ENCODE results near the gene PAX2. TPM values are rescaled to one million over a fixed set of nuclear protein-coding genes. Genes with fewer than 3 reads are reported as not detected.

Gene PAX2
- total RNA-seq, 1 experiment from 2014 or later: not detected

DNA sequence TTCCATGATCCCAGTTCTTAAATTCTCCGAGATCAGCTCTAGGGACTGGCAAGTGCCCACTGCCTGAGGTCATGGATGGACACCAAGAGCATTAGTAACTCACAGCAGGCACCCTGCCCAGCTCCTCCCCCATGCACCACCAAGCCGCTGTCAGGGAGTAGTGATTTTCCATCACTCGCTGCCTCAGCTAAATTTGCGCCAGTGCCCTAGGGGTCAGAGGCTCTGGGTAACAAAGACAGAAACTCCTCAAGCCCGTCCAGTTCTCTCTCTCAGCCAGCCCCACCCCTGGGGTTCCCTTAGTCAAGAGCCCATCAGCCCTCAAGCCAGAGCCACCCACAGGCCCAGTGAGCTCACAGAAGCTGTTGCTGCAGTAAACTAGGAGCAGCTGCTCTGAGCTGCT lies 30.0 kb downstream of the PAX2 start:
- Histone ChIP-seq H3K56ac (ENCODE audit: insufficient read length, low read depth, low read length) (no peak overlapping the region), H3K14ac (ENCODE audit: insufficient read depth, low read length) (no peak overlapping the region), H2BK5ac (ENCODE audit: insufficient read length, low read length) (no peak overlapping the region), H4K91ac (ENCODE audit: insufficient read length, low read depth, low read length) (no peak overlapping the region), H4K20me1 (ENCODE audit: control insufficient read depth, insufficient read depth, insufficient read length) (no peaks in the 10 kb centered on the region), H3K79me2 (ENCODE audit: insufficient read depth, low read length) (no peaks in the 10 kb centered on the region), H3K4me1 (ENCODE audit: insufficient read depth, low read length) (peaks cover 6% of the 10 kb centered on the region), H3K23ac (ENCODE audit: insufficient read length, low read depth, low read length) (no peak overlapping the region), H2BK20ac (ENCODE audit: low read depth, low read length, poor library complexity, severe bottlenecking) (no peak overlapping the region), H2AFZ (ENCODE audit: low read length) (no peak overlapping the region), H3K9me3 (ENCODE audit: control insufficient read depth, low read depth, low read length) (no peaks in the 10 kb centered on the region), H3K79me1 (ENCODE audit: insufficient read depth, low read depth, low read length, poor library complexity, severe bottlenecking) (no peaks in the 10 kb centered on the region), H3K18ac (ENCODE audit: insufficient read length, low read depth, low read length) (no peak overlapping the region), H4K5ac (ENCODE audit: insufficient read length, low read depth, low read length) (no peak overlapping the region), H3T11ph (ENCODE audit: low read length) (no peak overlapping the region), H2BK15ac (ENCODE audit: low read depth, low read length) (no peak overlapping the region), H2BK120ac (ENCODE audit: low read depth, low read length, poor library complexity, severe bottlenecking) (no peak overlapping the region), H3K9ac (ENCODE audit: extremely low read depth, insufficient read length, low read length) (no peak overlapping the region), H3K27me3 (ENCODE audit: insufficient read depth, low read length) (no peaks in the 10 kb centered on the region), H4K8ac (replicated peaks; ENCODE audit: insufficient read length, low read depth, low read length) (no peak overlapping the region), H2AK5ac (ENCODE audit: insufficient read length, low read length) (no peak overlapping the region), H2BK12ac (ENCODE audit: insufficient read length, low read depth, low read length) (no peak overlapping the region), H3K4me2 (ENCODE audit: insufficient read depth, insufficient read length, low read length) (no peak overlapping the region), H3K4ac (ENCODE audit: low read depth, low read length) (no peak overlapping the region), H3K23me2 (ENCODE audit: insufficient read length, low read depth, low read length, poor library complexity, severe bottlenecking) (no peaks in the 10 kb centered on the region), H3K27ac (ENCODE audit: insufficient read length, low read depth, low read length) (no peak overlapping the region)
- WGBS (ENCODE audit: extremely low coverage, insufficient read length, low lambda C conversion rate): no CpG with 5 or more reads among the region's 5 CpGs
- Mint-ChIP-seq H3K27ac (no peak overlapping the region; a peak in 1 of 7 replicates), H3K27me3 (ENCODE audit: low read depth) (peaks cover 68% of the 10 kb centered on the region), H3K4me3 (no peak overlapping the region), H3K4me1 (peaks cover 22 to 26% of the 10 kb centered on the region in 2 experiments), H3K36me3 (ENCODE audit: insufficient read depth in 1 of 3, low read depth in 3 of 3) (peaks cover 0 to 2% (median 0%) of the 10 kb centered on the region in 3 experiments; a peak in 4 of 7 replicates), H3K9me3 (peaks cover 0 to 4% of the 10 kb centered on the region in 2 experiments; a peak in 2 of 5 replicates)
- TF ChIP-seq CTCF (conservative IDR thresholded peaks at IDR 0.05): no peak
- no peak for DNase-seq
